WERI-Rb-1 (cell line): Measurements from ENCODE around the gene MYDGF.

Experiments
- DNase-seq: peaks from one replicate; pipeline ENCODE4 v3.0.0-alpha.2; 2020
- H3K27ac ChIP-seq: fragments of 250-450 bp; sonication (Bioruptor Pico); 2 replicates; pipeline ENCODE4 v1.5.1; 2020; ENCODE audit warnings: mild to moderate bottlenecking, moderate library complexity
- H3K27me3 ChIP-seq: fragments of 250-450 bp; sonication (Bioruptor Pico); 2 replicates; pipeline ENCODE4 v1.5.1; 2021; ENCODE audit warnings: mild to moderate bottlenecking, low read depth, moderate library complexity; ENCODE audit not compliant: insufficient read depth, severe bottlenecking
- H3K36me3 ChIP-seq: fragments of 250-450 bp; sonication (Bioruptor Pico); 2 replicates; pipeline ENCODE4 v1.5.1; 2020; ENCODE audit warnings: mild to moderate bottlenecking, moderate library complexity
- H3K4me3 ChIP-seq: 2 replicates; pipeline ENCODE4 v1.5.1; 2011; ENCODE audit warnings: low read depth, mild to moderate bottlenecking, control low read depth, low read length
- H3K9me3 ChIP-seq: fragments of 250-450 bp; sonication (Bioruptor Pico); 2 replicates; pipeline ENCODE4 v1.5.1; 2021; ENCODE audit warnings: mild to moderate bottlenecking, moderate library complexity; ENCODE audit not compliant: severe bottlenecking
- TF ChIP-seq, protein P1 (sequence below): IDR thresholded peaks from 2 replicates; pipeline ENCODE4 v1.5.1; 2011; ENCODE audit warnings: low read depth, mild to moderate bottlenecking, control low read depth, inconsistent platforms, low read length

Gene MYDGF

DNA sequence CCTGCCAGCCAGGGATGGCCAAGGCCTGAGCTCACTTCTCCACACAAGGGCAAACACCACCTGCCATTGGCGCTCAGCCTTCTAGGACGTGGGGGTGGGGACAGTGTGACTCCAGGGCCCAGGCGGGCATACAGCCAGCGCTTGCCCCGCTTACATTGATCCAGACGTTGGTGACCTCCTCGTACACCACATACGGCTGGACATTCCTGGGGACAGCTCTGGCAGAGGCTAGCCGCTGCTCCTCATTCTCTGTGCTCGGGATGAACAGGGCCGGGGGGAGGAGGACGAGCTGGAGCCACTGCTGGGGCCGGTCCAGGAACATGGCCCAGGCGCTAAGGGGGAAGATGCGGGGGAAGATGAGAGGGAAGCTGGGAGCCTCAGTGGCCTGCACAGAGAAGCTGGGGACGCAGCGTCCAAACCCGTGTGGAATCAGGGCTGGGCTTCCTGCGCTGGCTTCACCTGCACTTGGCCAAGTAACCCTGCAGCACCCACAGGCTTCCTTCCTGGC is 25.1 kb upstream of the MYDGF start:
- TF ChIP-seq, protein P1, sequence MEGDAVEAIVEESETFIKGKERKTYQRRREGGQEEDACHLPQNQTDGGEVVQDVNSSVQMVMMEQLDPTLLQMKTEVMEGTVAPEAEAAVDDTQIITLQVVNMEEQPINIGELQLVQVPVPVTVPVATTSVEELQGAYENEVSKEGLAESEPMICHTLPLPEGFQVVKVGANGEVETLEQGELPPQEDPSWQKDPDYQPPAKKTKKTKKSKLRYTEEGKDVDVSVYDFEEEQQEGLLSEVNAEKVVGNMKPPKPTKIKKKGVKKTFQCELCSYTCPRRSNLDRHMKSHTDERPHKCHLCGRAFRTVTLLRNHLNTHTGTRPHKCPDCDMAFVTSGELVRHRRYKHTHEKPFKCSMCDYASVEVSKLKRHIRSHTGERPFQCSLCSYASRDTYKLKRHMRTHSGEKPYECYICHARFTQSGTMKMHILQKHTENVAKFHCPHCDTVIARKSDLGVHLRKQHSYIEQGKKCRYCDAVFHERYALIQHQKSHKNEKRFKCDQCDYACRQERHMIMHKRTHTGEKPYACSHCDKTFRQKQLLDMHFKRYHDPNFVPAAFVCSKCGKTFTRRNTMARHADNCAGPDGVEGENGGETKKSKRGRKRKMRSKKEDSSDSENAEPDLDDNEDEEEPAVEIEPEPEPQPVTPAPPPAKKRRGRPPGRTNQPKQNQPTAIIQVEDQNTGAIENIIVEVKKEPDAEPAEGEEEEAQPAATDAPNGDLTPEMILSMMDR = no peak
- Histone ChIP-seq H3K27me3 (no peaks in the 10 kb centered on the region), H3K36me3 (peaks cover 80% of the 10 kb centered on the region), H3K4me3 (no peak overlapping the region), H3K9me3 (no peaks in the 10 kb centered on the region), H3K27ac (no peak overlapping the region)
- DNase-seq = no peak

DNA sequence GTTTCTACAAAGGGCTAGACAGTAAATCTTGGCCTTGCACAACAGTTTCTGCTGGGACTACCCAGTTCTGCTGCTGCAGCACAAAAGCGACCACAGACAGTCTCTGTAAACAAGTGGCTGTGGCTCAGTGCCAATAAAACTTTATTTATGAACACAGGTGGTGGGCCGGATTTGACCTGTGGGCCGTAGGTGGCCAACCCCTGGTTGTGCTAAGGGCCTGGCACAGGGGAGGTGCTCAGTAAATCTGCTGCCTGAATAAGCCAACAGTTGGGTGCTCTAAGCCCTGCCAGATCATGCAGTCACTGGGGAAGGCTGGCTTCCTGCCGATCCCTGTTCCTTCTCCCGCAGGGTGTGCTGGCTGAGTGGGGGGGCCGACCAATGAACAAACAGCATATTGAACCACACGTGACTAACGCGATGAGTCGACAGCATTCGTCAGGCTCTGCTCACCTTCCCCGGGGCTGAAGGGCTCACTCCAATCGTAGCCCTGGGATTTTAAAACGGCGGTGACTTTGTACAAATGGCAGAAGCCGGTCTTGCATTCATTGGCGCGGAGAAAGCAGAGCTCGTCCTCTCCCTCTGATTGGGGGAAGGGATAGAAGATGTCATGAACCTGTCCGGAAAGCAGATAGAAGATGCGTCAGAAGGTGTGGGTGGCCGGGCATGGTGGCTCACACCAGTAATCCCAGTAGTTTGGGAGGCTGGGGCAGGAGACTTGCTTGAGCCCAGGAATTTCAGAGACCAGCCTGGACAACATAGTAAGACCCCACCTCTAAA is 24.3 kb upstream of the MYDGF start:
- TF ChIP-seq, protein P1 = no peak
- Histone ChIP-seq H3K27me3 (no peaks in the 10 kb centered on the region), H3K27ac (no peak overlapping the region), H3K36me3 (peaks cover 80% of the 10 kb centered on the region), H3K4me3 (no peak overlapping the region), H3K9me3 (no peaks in the 10 kb centered on the region)
- no peak for DNase-seq

DNA sequence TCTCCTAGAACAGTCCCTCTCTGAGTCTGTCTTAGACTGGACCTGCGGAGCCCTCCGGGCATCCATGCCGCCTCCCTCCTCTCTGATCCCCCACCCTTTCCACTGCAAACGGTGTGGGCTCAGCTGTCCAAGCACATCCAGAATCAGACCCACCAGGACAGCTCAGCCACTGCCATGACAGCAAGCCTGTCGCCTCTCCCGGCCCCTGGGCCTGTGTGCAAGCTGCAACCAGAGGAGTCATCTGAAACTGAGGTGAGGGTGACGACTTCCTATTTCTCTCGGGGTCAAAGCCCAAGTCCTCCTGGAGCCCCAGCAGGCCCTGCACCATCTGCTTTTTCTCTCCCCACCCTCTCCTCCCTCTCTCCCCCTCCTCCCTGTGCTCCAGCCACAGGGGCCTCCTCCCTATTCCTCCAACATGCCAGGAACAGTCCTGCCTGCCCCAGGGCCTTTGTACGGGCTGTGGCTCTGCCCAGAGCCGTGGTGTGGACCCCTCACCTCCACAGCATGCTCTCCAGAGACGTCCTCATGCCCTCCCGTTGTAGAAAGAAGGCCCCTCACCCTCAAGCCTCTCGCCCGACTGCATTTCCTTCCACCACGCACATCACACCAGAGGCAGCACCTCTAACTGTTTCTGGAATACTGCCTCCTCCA is 23.5 kb upstream of the MYDGF start:
- Histone ChIP-seq H3K4me3 (no peak overlapping the region), H3K27ac (peak overlapping the region; percentile 63), H3K9me3 (no peaks in the 10 kb centered on the region), H3K27me3 (no peaks in the 10 kb centered on the region), H3K36me3 (peaks cover 80% of the 10 kb centered on the region)
- TF ChIP-seq, protein P1 = no peak
- DNase-seq = no peak

DNA sequence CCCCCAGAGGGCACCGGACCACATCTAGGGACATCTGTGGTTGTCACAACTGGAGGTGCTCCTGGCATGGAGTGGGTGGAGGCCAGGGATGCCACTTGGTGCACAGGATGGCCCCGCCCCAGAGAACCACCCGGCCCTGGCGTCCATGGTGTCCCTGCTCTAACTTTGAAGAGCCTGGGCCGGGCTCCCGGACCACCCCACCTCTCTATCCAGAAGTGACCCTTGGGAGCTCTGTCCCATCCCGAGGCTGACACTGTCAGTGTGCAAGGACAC is 22.9 kb upstream of the MYDGF start:
- Histone ChIP-seq H3K36me3 (peaks cover 80% of the 10 kb centered on the region), H3K4me3 (no peak overlapping the region)
- no peak for DNase-seq

DNA sequence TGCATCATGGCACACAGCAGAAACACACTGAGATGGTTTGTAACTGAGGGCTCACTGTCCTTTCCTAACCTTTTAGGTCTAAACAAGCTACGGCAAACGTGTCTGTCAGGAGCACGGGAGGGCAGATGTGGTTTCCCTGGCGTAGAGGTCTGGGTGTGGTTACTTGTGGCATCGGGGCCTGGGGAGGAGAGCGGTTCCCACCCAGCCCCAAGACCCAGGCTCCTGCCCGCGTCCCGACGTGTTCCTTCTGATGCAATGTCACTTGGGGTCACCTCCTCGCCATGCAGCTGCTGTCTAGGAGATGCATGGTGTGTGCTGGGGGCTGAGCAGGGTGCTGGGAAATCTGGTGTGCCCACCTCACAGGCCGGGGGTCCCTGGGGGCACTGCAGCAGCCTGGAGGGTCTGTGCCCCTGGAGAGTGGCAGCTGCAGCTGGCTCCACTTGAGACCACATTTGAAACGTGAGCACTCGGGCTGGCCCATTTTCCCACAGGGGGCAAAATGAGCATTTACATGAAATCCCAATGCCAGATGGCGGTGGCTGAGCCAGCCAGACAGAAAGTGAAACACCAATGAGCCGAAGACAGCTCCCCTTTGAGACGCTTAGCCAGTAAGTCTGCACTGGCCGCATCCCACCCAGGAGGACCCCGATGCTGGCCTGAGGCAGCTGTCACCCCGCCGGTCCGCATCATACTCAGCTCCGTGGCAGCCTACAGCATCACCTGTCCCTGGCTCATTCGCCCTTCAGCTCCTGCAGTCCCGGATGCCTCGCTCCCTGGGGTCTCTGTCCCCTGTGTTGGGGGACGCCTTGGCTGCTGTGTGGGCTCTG is 22.3 kb upstream of the MYDGF start:
- TF ChIP-seq, protein P1 = no peak
- Histone ChIP-seq H3K36me3 (peaks cover 75% of the 10 kb centered on the region), H3K9me3 (no peaks in the 10 kb centered on the region), H3K27ac (peak overlapping the region; percentile 63), H3K27me3 (no peaks in the 10 kb centered on the region), H3K4me3 (no peak overlapping the region)
- peak; percentile 83 for DNase-seq

More for the DNA sequence above, 22.9 kb upstream of the MYDGF start:
- H3K27me3 ChIP-seq = no peaks in the 10 kb centered on the region
- no peaks in the 10 kb centered on the region for H3K9me3 ChIP-seq
- TF ChIP-seq, protein P1 = no peak
- peak overlapping the region; percentile 63 for H3K27ac ChIP-seq
